A172 (cell line): Measurements from ENCODE around the gene ALG1L2. TPM values are rescaled to one million over a fixed set of nuclear protein-coding genes. Genes with fewer than 3 reads are reported as not detected.
A peak's percentile ranks its signal among the peaks of the same experiment; 100 is the strongest.
"Not testable (repeated sequence)": the region's sequence is repeated elsewhere in the genome, so short reads cannot be mapped to it uniquely, and the experiment has no call there.

ENCODE experiments used
- DNase-seq: peaks from one replicate; pipeline ENCODE4 v3.0.0-alpha.2; 2015; ENCODE audit warnings: low spot score
- total RNA-seq: library from RNA; depleted of rRNA; stranded (reverse); fragments of >200 nt; shearing (Covaris generic); gene quantifications from 2 replicates; pipeline ENCODE4 v1.2.3, GENCODE V29; 2014; rRNA removed

Gene ALG1L2
- total RNA-seq, 1 experiment from 2014 or later = not detected

GRCh38 chr3:130122891-130123775 lies 41.5 kb downstream of the ALG1L2 start:
- DNase-seq = peak; percentile 30

GRCh38 chr3:130125406-130125805 lies 43.8 kb downstream of the ALG1L2 start:
- DNase-seq = not testable (repeated sequence)

GRCh38 chr3:130136337-130136736 lies 54.7 kb downstream of the ALG1L2 start:
- not testable (repeated sequence) for DNase-seq

- DNase-seq = not testable (repeated sequence)
Measured at GRCh38 chr3:130137685-130138084, 56.1 kb downstream of the ALG1L2 start.

- not testable (repeated sequence) for DNase-seq
Measured at GRCh38 chr3:130138992-130139391, 57.4 kb downstream of the ALG1L2 start.

GRCh38 chr3:130140756-130141155 lies 59.1 kb downstream of the ALG1L2 start:
- DNase-seq = peak; percentile 44

GRCh38 chr3:130143648-130144327 lies 62.2 kb downstream of the ALG1L2 start:
- DNase-seq = not testable (repeated sequence)

GRCh38 chr3:130144328-130144650 lies 62.7 kb downstream of the ALG1L2 start:
- DNase-seq = not testable (repeated sequence)

- DNase-seq = not testable (repeated sequence)
Measured at GRCh38 chr3:130145456-130145855, 63.8 kb downstream of the ALG1L2 start.

- not testable (repeated sequence) for DNase-seq
Measured at GRCh38 chr3:130146465-130146864, 64.8 kb downstream of the ALG1L2 start.

Other genes with a start within 250 kb of the ALG1L2 start
- gene TMCC1, start 188.1 kb upstream of the ALG1L2 start, total RNA-seq = 9.0 and 14.7 TPM in 2 replicates
- gene TRH, start 107.1 kb upstream of the ALG1L2 start, total RNA-seq = not detected in 2 replicates